Stimulated activated CD4-positive, alpha-beta T cell treated with anti-CD3 and anti-CD28 coated beads, Interleukin-1b, Interleukin-23, amount 100 ng/mL, for 24 hours (primary cell): Measurements from ENCODE around the gene DALRD3.
"Not testable (repeated sequence)": the region's sequence is repeated elsewhere in the genome, so short reads cannot be mapped to it uniquely, and the experiment has no call there.

Experiments used
- DNase-seq, 4 experiments: peaks; one replicate each; pipeline ENCODE4 v3.0.0-alpha.2; 2020; ENCODE audit warnings: low read depth in 4 of 4, low spot score in 1 of 4

Gene DALRD3

GRCh38 chr3:49021813-49022687, 3.7 kb upstream of the DALRD3 start, which contains the start of gene NDUFAF3:
NDUFAF3 (plus strand) TSS chr3:49022121; CDS start chr3:49022145, 24 bp downstream.
- peak; percentile 84 to 88 (median 86) for DNase-seq

GRCh38 chr3:49021213-49021812, 2.9 kb upstream of the DALRD3 start:
- DNase-seq = peak; percentile 97 to 100 (median 98)

- no peak for DNase-seq
Measured at GRCh38 chr3:49020330-49021212, 2.2 kb upstream of the DALRD3 start.

- DNase-seq = no peak
Measured at GRCh38 chr3:49019941-49020329, 1.6 kb upstream of the DALRD3 start.

GRCh38 chr3:49018707-49019006, 277 bp upstream of the DALRD3 start:
- no peak for DNase-seq

GRCh38 chr3:49017229-49017970, 980 bp downstream of the DALRD3 start:
- DNase-seq = no peak

- no peak for DNase-seq
Measured at GRCh38 chr3:49016414-49017228, 1.8 kb downstream of the DALRD3 start.

GRCh38 chr3:49015765-49016164, 2.6 kb downstream of the DALRD3 start:
- no peak for DNase-seq

GRCh38 chr3:49015072-49015471, 3.3 kb downstream of the DALRD3 start:
- no peak for DNase-seq

- DNase-seq = no peak
Measured at GRCh38 chr3:49013738-49014660, 4.4 kb downstream of the DALRD3 start.

- no peak for DNase-seq
Measured at GRCh38 chr3:49013113-49013737, 5.2 kb downstream of the DALRD3 start.

- no peak for DNase-seq
Measured at GRCh38 chr3:49012441-49013017, 5.9 kb downstream of the DALRD3 start.

GRCh38 chr3:49009396-49009795, 9.0 kb downstream of the DALRD3 start:
- no peak for DNase-seq

- not testable (repeated sequence) for DNase-seq
Measured at GRCh38 chr3:49008627-49009026, 9.8 kb downstream of the DALRD3 start.

GRCh38 chr3:49007771-49008528, 10.4 kb downstream of the DALRD3 start:
- peak; percentile 57 to 88 (median 78) for DNase-seq

- DNase-seq = peak; percentile 89 to 98 (median 95)
Measured at GRCh38 chr3:49007068-49007770, 11.2 kb downstream of the DALRD3 start, which contains the start of gene WDR6. WDR6 (plus strand) TSS chr3:49007391; CDS start chr3:49007432, 41 bp downstream.
